Endothelial cell of umbilical vein (primary cell): ENCODE data around the gene SGMS2. TPM values are rescaled to one million over a fixed set of nuclear protein-coding genes. Genes with fewer than 3 reads are reported as not detected.

Source experiments
- Bru-seq: library from RNA; stranded (reverse); fragments of 400-500 nt; gene quantifications from one replicate; lab custom pipeline; 2021; lab: Mats Ljungman, UMichigan
- BruChase-seq, 2 experiments: library from RNA; stranded (reverse); fragments of 400-500 nt; gene quantifications; one replicate each; lab custom pipeline; 2021; lab: Mats Ljungman, UMichigan
- BruUV-seq: library from RNA; stranded (reverse); fragments of 400-500 nt; replicated peaks from 2 replicates; lab custom pipeline; 2021; lab: Mats Ljungman, UMichigan
- CTCF ChIA-PET: fragments of 300-600, 350-600 bp; sonication (Branson Sonifier 250); formaldehyde crosslinking; loops from one replicate; lab custom pipeline; 2021; ENCODE audit warnings: antibody characterized with exemption, inconsistent platforms; lab: Charles Lee
- POLR2A ChIA-PET: fragments of 300-600, 350-600 bp; sonication (Branson Sonifier 250); formaldehyde crosslinking; loops from one replicate; lab custom pipeline; 2021; ENCODE audit warnings: antibody characterized with exemption, inconsistent platforms; lab: Charles Lee
- DNase-seq: peaks from one replicate; pipeline ENCODE4 v3.0.0-alpha.2; 2011; ENCODE audit warnings: low read depth, low spot score
- FAIRE-seq: peaks from 2 replicates; lab custom pipeline; 2011; peaks lifted over from hg19 to GRCh38; lab: Jason Lieb, UNC
- H2AFZ ChIP-seq: 2 replicates; pipeline ENCODE4 v1.6.0; 2012; ENCODE audit warnings: low read depth, low read length, control low read depth, inconsistent platforms
- H3K27ac ChIP-seq: 2 replicates; pipeline ENCODE4 v1.5.1; 2011; ENCODE audit warnings: low read depth, mild to moderate bottlenecking, control low read depth, low read length, moderate library complexity; ENCODE audit not compliant: insufficient read depth
- H3K27me3 ChIP-seq, 2 experiments: 2 replicates each; pipeline versions ENCODE4 v1.6.0 to v1.6.1; 2011; ENCODE audit warnings: low read length in 2 of 2, mixed read lengths in 1 of 2; ENCODE audit not compliant: control insufficient read depth in 2 of 2, insufficient read depth in 2 of 2
- H3K36me3 ChIP-seq, 2 experiments: 2 replicates in 1 of 2; 3 replicates in 1 of 2; pipeline ENCODE4 v1.5.1; 2011; ENCODE audit warnings: low read length in 2 of 2, mild to moderate bottlenecking in 1 of 2, moderate library complexity in 1 of 2; ENCODE audit not compliant: control insufficient read depth in 2 of 2, insufficient read depth in 2 of 2; ENCODE audit errors: extremely low read depth in 1 of 2
- H3K4me1 ChIP-seq: 3 replicates; pipeline ENCODE4 v1.5.1; 2011; ENCODE audit warnings: mild to moderate bottlenecking, low read length; ENCODE audit not compliant: control insufficient read depth, insufficient read depth; ENCODE audit errors: extremely low read depth
- H3K4me2 ChIP-seq: 2 replicates; pipeline ENCODE4 v1.6.1; 2011; ENCODE audit warnings: low read length, control low read depth, mixed read lengths; ENCODE audit not compliant: insufficient read depth
- H3K4me3 ChIP-seq, 3 experiments: fragments of 200-600 bp in 1 of 3; sonication (generic), shearing (Covaris generic) in 1 of 3; replicated peaks in 1 of 3; 2 replicates each; pipeline ENCODE4 v1.5.1; 2011 to 2016; ENCODE audit warnings: control low read depth in 3 of 3, low read length in 3 of 3, mild to moderate bottlenecking in 2 of 3, inconsistent platforms in 1 of 3, low read depth in 1 of 3, moderate library complexity in 1 of 3; ENCODE audit not compliant: insufficient read depth in 1 of 3
- H3K79me2 ChIP-seq: 2 replicates; pipeline ENCODE4 v1.6.0; 2012; ENCODE audit warnings: low read length, inconsistent platforms; ENCODE audit not compliant: control insufficient read depth, insufficient read depth
- H3K9ac ChIP-seq: replicated peaks from 2 replicates; pipeline ENCODE3; 2011; ENCODE audit warnings: low read length, control low read depth; ENCODE audit not compliant: insufficient read depth; ENCODE audit errors: extremely low read depth
- H3K9me1 ChIP-seq: replicated peaks from 3 replicates; pipeline ENCODE4 v1.6.0; 2011; ENCODE audit warnings: mild to moderate bottlenecking, low read length; ENCODE audit not compliant: control insufficient read depth, insufficient read depth; ENCODE audit errors: extremely low read depth
- H3K9me3 ChIP-seq: replicated peaks from 2 replicates; pipeline ENCODE4 v1.5.1; 2012; ENCODE audit warnings: low read length, inconsistent platforms; ENCODE audit not compliant: control insufficient read depth, insufficient read depth
- H4K20me1 ChIP-seq: replicated peaks from 2 replicates; pipeline ENCODE3; 2011; ENCODE audit warnings: mild to moderate bottlenecking, low read length; ENCODE audit not compliant: control insufficient read depth, insufficient read depth; ENCODE audit errors: extremely low read depth
- CTCF ChIP-seq, 2 donors: IDR thresholded peaks; 1 replicate in 1 of 2; 2 replicates in 1 of 2; pipeline ENCODE4 v1.5.1; 2011; ENCODE audit warnings: low read length in 2 of 2, mild to moderate bottlenecking in 2 of 2, moderate library complexity in 2 of 2, control low read depth in 1 of 2, inconsistent platforms in 1 of 2, low read depth in 1 of 2; ENCODE audit not compliant: insufficient read depth in 1 of 2; ENCODE audit errors: extremely low read depth in 1 of 2
- EZH2 ChIP-seq: IDR thresholded peaks from 2 replicates; pipeline ENCODE4 v1.6.1; 2012; ENCODE audit warnings: borderline replicate concordance, low read depth, mild to moderate bottlenecking, moderate library complexity, low read length, inconsistent platforms; ENCODE audit not compliant: severe bottlenecking
- FOS ChIP-seq: IDR thresholded peaks from 2 replicates; pipeline ENCODE4 v1.6.1; 2011; ENCODE audit warnings: mild to moderate bottlenecking, low read length, moderate library complexity, borderline replicate concordance; ENCODE audit not compliant: insufficient read depth
- GATA2 ChIP-seq: IDR thresholded peaks from 2 replicates; pipeline ENCODE4 v1.7.0; 2011; ENCODE audit warnings: low read depth, mild to moderate bottlenecking, moderate library complexity, mixed read lengths, low read length; ENCODE audit not compliant: insufficient read length, insufficient read depth
- JUN ChIP-seq: IDR thresholded peaks from 2 replicates; pipeline ENCODE4 v1.6.1; 2011; ENCODE audit warnings: borderline replicate concordance, low read depth; ENCODE audit not compliant: insufficient read length, insufficient read depth
- MYC ChIP-seq: IDR thresholded peaks from one replicate; pipeline ENCODE4 v1.6.1; 2011; ENCODE audit warnings: mild to moderate bottlenecking, low read depth, low read length
- POLR2A ChIP-seq: IDR thresholded peaks from 2 replicates; pipeline ENCODE4 v1.6.1; 2012; ENCODE audit warnings: low read depth, mild to moderate bottlenecking, control low read depth, low read length
- POLR2AphosphoS5 ChIP-seq: IDR thresholded peaks from 2 replicates; pipeline ENCODE4 v1.6.1; 2012; ENCODE audit warnings: low read depth, mild to moderate bottlenecking, control low read depth, low read length, moderate library complexity; ENCODE audit not compliant: insufficient read depth
- dilution Hi-C: fragments of 300-500 bp; cut with MboI; formaldehyde crosslinking; loops from one replicate; pipeline ENCODE4 v1.15.0; 2019; ENCODE audit warnings: low sequenced_read_pairs; ENCODE audit not compliant: extremely low pct_ligation_motif_present
- intact Hi-C: fragments of 100-400 bp; cut with micrococcal nuclease; formaldehyde crosslinking; loops from one replicate; pipeline ENCODE4 v1.10.0; 2022
- long read RNA-seq: library from polyadenylated mRNA; stranded (forward); transcript quantifications from one replicate; pipeline ENCODE4 v2.0.0, GENCODE V29; 2021
- polyA minus RNA-seq, 3 experiments: library from RNA; depleted of rRNA, polyadenylated mRNA; stranded (reverse); fragments of >200 nt; gene quantifications; 1 replicate in 1 of 3; 2 replicates in 2 of 3; pipeline ENCODE4 v1.2.3, GENCODE V29; 2011
- polyA plus RNA-seq, 4 experiments: library from polyadenylated mRNA; depleted of rRNA in 3 of 4; stranded (reverse) in 3 of 4; unstranded in 1 of 4; fragments of >200 nt; gene quantifications; 2 replicates each; pipeline versions ENCODE4 v1.2.1 to v1.2.3, GENCODE V29; 2011 to 2012; ENCODE audit warnings: missing spikeins in 1 of 4
- total RNA-seq: library from RNA; stranded (reverse); gene quantifications from 2 replicates; pipeline ENCODE4 v1.2.3, GENCODE V29; 2021
- TF ChIP-seq, protein P1 (sequence below): IDR thresholded peaks from 2 replicates; pipeline ENCODE4 v1.6.1; 2011; ENCODE audit not compliant: insufficient read depth, insufficient read length

The SGMS2 gene
- total RNA-seq (33.0 and 35.9 TPM in 2 replicates), polyA plus RNA-seq (33.2 and 39.1 TPM in 2 replicates), polyA minus RNA-seq (162 and 181 TPM in 2 replicates), Bru-seq, nascent RNA (percentile 81 among the genes with signal in this experiment), BruChase-seq, experiment 1, labeled RNA remaining after a 6-hour chase (percentile 79 among the genes with signal in this experiment), BruChase-seq, experiment 2, labeled RNA remaining after a 2-hour chase (percentile 68 among the genes with signal in this experiment)
- 16.1 and 16.3 TPM in 2 replicates for polyA plus RNA-seq (2011; cell fraction: cytosol; rRNA removed)
- 17.8 and 25.6 TPM in 2 replicates for polyA plus RNA-seq (2011; cell fraction: nucleus; rRNA removed)
- polyA plus RNA-seq (2012) = 23.9 and 31.4 TPM in 2 replicates
- 22.0 TPM for polyA minus RNA-seq (2011; cell fraction: cytosol; rRNA and poly(A)+ RNA removed)
- 46.8 and 50.8 TPM in 2 replicates for polyA minus RNA-seq (2011; cell fraction: nucleus; rRNA and poly(A)+ RNA removed)
- long read RNA-seq, full-length matches to known transcripts = 4 of 25 reads
- long read RNA-seq, partial matches to known transcripts = 2 of 25 reads
- long read RNA-seq, other reads (novel, unspliced or antisense) = 19 of 25 reads

GRCh38 chr4:107824350-107825071, at the start of gene SGMS2:
Gene SGMS2 (plus strand): TSS chr4:107824932. CDS start chr4:107895554, 70,622 bp downstream.
- intact Hi-C loops = loop anchor here (1.0 to 5.0 kb wide), 9 partner anchors 29 to 163 kb away; partner anchors contain the start of genes CYP2U1, HADH and PAPSS1
- FAIRE-seq = peak; percentile 82

More at GRCh38 chr4:107824350-107825071, at the start of gene SGMS2:
- TF ChIP-seq MYC (no peak), GATA2 (peak; percentile 60), CTCF (IDR thresholded peaks at IDR 0.05; ENCODE audit: extremely low read depth in 1 of 2, insufficient read depth in 1 of 2, low read depth in 1 of 2, low read length in 2 of 2) (no peak), POLR2AphosphoS5 (peak; percentile 67), JUN (peak; percentile 53), POLR2A (peak; percentile 33), EZH2 (no peak), FOS (peak; percentile 67)
- TF ChIP-seq, protein P1, sequence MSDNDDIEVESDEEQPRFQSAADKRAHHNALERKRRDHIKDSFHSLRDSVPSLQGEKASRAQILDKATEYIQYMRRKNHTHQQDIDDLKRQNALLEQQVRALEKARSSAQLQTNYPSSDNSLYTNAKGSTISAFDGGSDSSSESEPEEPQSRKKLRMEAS = no peak
- H3K27me3 ChIP-seq = no peaks in the 10 kb centered on the region
- no peaks in the 10 kb centered on the region for H3K9me1 ChIP-seq
- peak; percentile 91 for DNase-seq
- peak within 1 kb of the TSS; percentile 90 for H3K9ac ChIP-seq
- H3K4me3 ChIP-seq = peak within 1 kb of the TSS; percentile 83 to 94 (median 91)
- CTCF ChIA-PET = interaction anchor here (0.7 to 3.7 kb wide), 9 partner anchors 11 to 88 kb away, joined by 3 to 24 read pairs (median 3); no protein-coding TSS in a partner anchor
- TSS peak; percentile 69 for BruUV-seq
- H2AFZ ChIP-seq = peak within 1 kb of the TSS; percentile 87
- H3K36me3 ChIP-seq = no peaks in the 10 kb centered on the region
- peaks cover 17% of the 10 kb centered on the region for H3K4me1 ChIP-seq
- dilution Hi-C loops = no loop called here
- no peaks in the 10 kb centered on the region for H4K20me1 ChIP-seq
- no peaks in the 10 kb centered on the region for H3K9me3 ChIP-seq
- H3K79me2 ChIP-seq = peaks cover 35% of the 10 kb centered on the region
- H3K4me2 ChIP-seq = peak within 1 kb of the TSS; percentile 91
- peak within 1 kb of the TSS; percentile 86 for H3K27ac ChIP-seq
- POLR2A ChIA-PET = interaction anchor here (1.0 to 1.6 kb wide), 3 partner anchors 29 to 70 kb away, joined by 3 to 9 read pairs (median 5); no protein-coding TSS in a partner anchor
